ENCODE data around the gene CLCNKA.
A peak's percentile ranks its signal among the peaks of the same experiment; 100 is the strongest.
"Not testable (repeated sequence)": the region's sequence is repeated elsewhere in the genome, so short reads cannot be mapped to it uniquely, and the experiment has no call there.

CLCNKA gene

GRCh38 chr1:15998929-15999328, 22.9 kb upstream of the CLCNKA start:
- DNase-seq = no peak

- not testable (repeated sequence) for DNase-seq
Observed at GRCh38 chr1:16001274-16001673, 20.6 kb upstream of the CLCNKA start.

- DNase-seq = no peak
Observed at GRCh38 chr1:16005597-16005996, 16.2 kb upstream of the CLCNKA start.

GRCh38 chr1:16006010-16006409, 15.8 kb upstream of the CLCNKA start:
- no peak for DNase-seq

- no peak for DNase-seq
Observed at GRCh38 chr1:16006552-16007485, 15.0 kb upstream of the CLCNKA start.

GRCh38 chr1:16007671-16008341, 14.0 kb upstream of the CLCNKA start:
- DNase-seq = no peak

- peak; percentile 59 to 78 for DNase-seq
Observed at GRCh38 chr1:16009030-16009460, 12.8 kb upstream of the CLCNKA start.

- no peak for DNase-seq
Observed at GRCh38 chr1:16009678-16010077, 12.2 kb upstream of the CLCNKA start.

- DNase-seq = no peak
Observed at GRCh38 chr1:16010837-16011236, 11.0 kb upstream of the CLCNKA start.

GRCh38 chr1:16011936-16012589, 9.8 kb upstream of the CLCNKA start:
- no peak for DNase-seq

GRCh38 chr1:16012590-16013219, 9.1 kb upstream of the CLCNKA start:
- peak in 1 of 2 donors; percentile 20 for DNase-seq

GRCh38 chr1:16013220-16013907, 8.5 kb upstream of the CLCNKA start:
- DNase-seq = peak; percentile 65 to 69

GRCh38 chr1:16013908-16014258, 8.0 kb upstream of the CLCNKA start:
- DNase-seq = no peak

GRCh38 chr1:16014509-16015482, 7.0 kb upstream of the CLCNKA start:
- DNase-seq = no peak

- DNase-seq = no peak
Observed at GRCh38 chr1:16015491-16015890, 6.3 kb upstream of the CLCNKA start.

GRCh38 chr1:16015960-16016901, 5.6 kb upstream of the CLCNKA start:
- no peak for DNase-seq

- no peak for DNase-seq
Observed at GRCh38 chr1:16017076-16017460, 4.8 kb upstream of the CLCNKA start.

GRCh38 chr1:16017461-16018303, 4.2 kb upstream of the CLCNKA start, which contains the start of gene HSPB7:
HSPB7 (minus strand) TSS chr1:16018043; CDS start chr1:16017963, 80 bp downstream.
- no peak for DNase-seq

- DNase-seq = no peak
Observed at GRCh38 chr1:16018308-16018707, 3.5 kb upstream of the CLCNKA start.
